Panc1 (cell line): ENCODE data around the gene XPNPEP3.

Experiments used
- POLR2AphosphoS5 ChIP-seq: IDR thresholded peaks from 2 replicates; pipeline ENCODE4 v1.6.1; 2012; ENCODE audit warnings: mild to moderate bottlenecking, low read depth, low read length, moderate library complexity
- TCF7L2 ChIP-seq: IDR thresholded peaks from 2 replicates; pipeline ENCODE4 v1.6.1; 2011; ENCODE audit warnings: mild to moderate bottlenecking, low read depth, low read length, inconsistent platforms
- TF ChIP-seq, protein P1 (sequence below): fragments of 450-650 bp; IDR thresholded peaks from 2 replicates; pipeline ENCODE4 v1.5.1; 2017; ENCODE audit warnings: mild to moderate bottlenecking
- TF ChIP-seq, protein P2 (sequence below), 2 experiments: IDR thresholded peaks; 2 replicates each; pipeline ENCODE4 v1.6.1; 2011 to 2012; ENCODE audit warnings: low read depth in 2 of 2, control low read depth in 1 of 2, low read length in 1 of 2, mild to moderate bottlenecking in 1 of 2, moderate library complexity in 1 of 2; ENCODE audit not compliant: insufficient read depth in 1 of 2

DNA sequence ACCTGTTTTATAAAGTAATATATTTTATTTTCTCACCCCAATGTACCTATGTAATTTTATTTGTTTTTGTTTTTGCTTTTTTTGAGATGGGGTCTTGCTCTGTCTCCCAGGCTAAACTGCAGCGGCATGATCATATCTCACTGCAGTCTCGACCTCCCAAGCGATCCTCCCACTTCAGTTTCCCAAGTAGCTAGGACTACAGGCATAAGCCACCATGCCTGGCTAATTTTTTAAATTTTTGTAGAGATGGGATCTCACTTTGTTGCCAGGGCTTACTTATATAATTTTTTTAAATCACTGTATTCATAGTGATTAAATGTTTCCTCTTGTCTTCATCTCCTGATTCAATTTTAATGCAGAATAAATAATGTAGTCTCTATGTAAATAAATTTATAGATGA lies 18.2 kb downstream of the XPNPEP3 start:
- TF ChIP-seq, protein P1, sequence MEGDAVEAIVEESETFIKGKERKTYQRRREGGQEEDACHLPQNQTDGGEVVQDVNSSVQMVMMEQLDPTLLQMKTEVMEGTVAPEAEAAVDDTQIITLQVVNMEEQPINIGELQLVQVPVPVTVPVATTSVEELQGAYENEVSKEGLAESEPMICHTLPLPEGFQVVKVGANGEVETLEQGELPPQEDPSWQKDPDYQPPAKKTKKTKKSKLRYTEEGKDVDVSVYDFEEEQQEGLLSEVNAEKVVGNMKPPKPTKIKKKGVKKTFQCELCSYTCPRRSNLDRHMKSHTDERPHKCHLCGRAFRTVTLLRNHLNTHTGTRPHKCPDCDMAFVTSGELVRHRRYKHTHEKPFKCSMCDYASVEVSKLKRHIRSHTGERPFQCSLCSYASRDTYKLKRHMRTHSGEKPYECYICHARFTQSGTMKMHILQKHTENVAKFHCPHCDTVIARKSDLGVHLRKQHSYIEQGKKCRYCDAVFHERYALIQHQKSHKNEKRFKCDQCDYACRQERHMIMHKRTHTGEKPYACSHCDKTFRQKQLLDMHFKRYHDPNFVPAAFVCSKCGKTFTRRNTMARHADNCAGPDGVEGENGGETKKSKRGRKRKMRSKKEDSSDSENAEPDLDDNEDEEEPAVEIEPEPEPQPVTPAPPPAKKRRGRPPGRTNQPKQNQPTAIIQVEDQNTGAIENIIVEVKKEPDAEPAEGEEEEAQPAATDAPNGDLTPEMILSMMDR = no peak
- no peak for TF ChIP-seq TCF7L2
- TF ChIP-seq, protein P2, sequence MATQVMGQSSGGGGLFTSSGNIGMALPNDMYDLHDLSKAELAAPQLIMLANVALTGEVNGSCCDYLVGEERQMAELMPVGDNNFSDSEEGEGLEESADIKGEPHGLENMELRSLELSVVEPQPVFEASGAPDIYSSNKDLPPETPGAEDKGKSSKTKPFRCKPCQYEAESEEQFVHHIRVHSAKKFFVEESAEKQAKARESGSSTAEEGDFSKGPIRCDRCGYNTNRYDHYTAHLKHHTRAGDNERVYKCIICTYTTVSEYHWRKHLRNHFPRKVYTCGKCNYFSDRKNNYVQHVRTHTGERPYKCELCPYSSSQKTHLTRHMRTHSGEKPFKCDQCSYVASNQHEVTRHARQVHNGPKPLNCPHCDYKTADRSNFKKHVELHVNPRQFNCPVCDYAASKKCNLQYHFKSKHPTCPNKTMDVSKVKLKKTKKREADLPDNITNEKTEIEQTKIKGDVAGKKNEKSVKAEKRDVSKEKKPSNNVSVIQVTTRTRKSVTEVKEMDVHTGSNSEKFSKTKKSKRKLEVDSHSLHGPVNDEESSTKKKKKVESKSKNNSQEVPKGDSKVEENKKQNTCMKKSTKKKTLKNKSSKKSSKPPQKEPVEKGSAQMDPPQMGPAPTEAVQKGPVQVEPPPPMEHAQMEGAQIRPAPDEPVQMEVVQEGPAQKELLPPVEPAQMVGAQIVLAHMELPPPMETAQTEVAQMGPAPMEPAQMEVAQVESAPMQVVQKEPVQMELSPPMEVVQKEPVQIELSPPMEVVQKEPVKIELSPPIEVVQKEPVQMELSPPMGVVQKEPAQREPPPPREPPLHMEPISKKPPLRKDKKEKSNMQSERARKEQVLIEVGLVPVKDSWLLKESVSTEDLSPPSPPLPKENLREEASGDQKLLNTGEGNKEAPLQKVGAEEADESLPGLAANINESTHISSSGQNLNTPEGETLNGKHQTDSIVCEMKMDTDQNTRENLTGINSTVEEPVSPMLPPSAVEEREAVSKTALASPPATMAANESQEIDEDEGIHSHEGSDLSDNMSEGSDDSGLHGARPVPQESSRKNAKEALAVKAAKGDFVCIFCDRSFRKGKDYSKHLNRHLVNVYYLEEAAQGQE (IDR thresholded peaks at IDR 0.05; ENCODE audit: insufficient read depth in 1 of 2, low read depth in 2 of 2, low read length in 1 of 2) = no peak
- TF ChIP-seq POLR2AphosphoS5 = no peak
